ENCODE results near the gene SLC7A6. TPM values are rescaled to one million over a fixed set of nuclear protein-coding genes. Genes with fewer than 3 reads are reported as not detected.
A peak's percentile ranks its signal among the peaks of the same experiment; 100 is the strongest.

Gene SLC7A6
- total and polyA plus RNA-seq, 2 of the 13 experiments (the other 11 are each of a cell fraction or from before 2014, with no cell fraction given): 35.8 to 70.8 TPM

DNA sequence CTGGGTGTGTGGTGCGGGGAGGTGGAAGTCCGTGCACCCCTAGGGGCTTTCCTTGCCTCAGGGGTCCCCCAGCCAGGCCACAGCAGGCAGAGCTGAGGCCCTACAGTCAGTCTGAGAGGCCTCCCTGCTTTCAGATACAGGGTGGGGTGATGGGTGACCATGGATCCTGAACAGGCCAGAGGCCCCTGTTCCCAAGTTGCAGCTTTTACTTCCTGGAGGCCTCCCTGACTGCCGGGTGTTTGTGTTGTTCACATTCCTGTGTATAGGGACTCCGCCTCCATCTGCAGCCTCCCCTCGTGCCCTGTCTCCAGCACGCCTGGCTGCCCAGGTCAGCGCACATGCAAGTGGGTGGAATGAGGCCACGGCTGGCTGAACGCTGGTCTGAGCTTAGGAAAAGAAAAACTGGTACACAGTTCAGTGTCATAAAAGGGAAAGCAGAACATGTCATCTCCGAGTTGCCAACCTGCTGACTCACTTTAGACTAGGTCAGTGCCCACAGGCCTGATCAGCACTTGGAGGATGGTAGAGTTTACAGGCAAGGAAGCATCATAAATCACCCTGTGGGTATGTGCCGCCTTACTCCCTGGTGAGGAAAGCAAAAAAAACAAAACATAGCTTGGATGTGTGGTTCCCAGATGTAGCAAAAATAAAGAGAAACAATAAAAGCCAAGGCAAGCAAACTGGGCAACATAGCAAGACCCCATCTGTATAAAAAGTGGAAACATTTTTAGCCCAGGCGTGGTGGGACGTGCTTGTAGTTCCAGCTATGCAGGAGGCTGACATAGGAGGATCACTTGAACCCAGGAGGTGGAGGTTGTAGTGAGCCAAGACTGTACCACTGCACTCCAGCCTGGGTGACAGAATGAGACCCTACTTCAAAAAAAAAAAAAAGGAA is 6.2 kb upstream of the SLC7A6 start (continued):
- TF ChIP-seq HDAC2 (CRISPR knock-in tag; IDR thresholded peaks at IDR 0.05): peak; percentile 97
- no peak for TF ChIP-seq GZF1 (CRISPR knock-in tag; IDR thresholded peaks at IDR 0.05)
- TF ChIP-seq NR2C2 (CRISPR knock-in tag; IDR thresholded peaks at IDR 0.05; ENCODE audit: borderline replicate concordance): peak; percentile 63; the same call in 1 of the 2 replicates
- no peak; the same call in 1 of the 2 replicates for TF ChIP-seq NAIF1 (CRISPR knock-in tag; IDR thresholded peaks at IDR 0.05; ENCODE audit: borderline replicate concordance)
- no peak for TF ChIP-seq ZNF160 (CRISPR knock-in tag; IDR thresholded peaks at IDR 0.05)
- 0 out of 2 replicates have a peak, but pooled peaks have one; percentile 85 for TF ChIP-seq ZNF839 (CRISPR knock-in tag; IDR thresholded peaks at IDR 0.05; ENCODE audit: borderline replicate concordance)
- TF ChIP-seq SIN3B (IDR thresholded peaks at IDR 0.05; ENCODE audit: low read length): no peak
- TF ChIP-seq, protein P1, sequence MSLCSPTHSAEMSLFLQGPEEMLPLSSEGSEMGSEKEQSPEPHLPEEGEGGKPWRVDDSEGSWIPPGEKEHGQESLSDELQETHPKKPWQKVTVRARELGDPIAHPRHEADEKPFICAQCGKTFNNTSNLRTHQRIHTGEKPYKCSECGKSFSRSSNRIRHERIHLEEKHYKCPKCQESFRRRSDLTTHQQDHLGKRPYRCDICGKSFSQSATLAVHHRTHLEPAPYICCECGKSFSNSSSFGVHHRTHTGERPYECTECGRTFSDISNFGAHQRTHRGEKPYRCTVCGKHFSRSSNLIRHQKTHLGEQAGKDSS (CRISPR knock-in tag; IDR thresholded peaks at IDR 0.05; ENCODE audit: borderline replicate concordance, low read depth): peak; percentile 97
- peak; percentile 95; the same call in 1 of the 2 replicates for TF ChIP-seq ZFP36L1 (CRISPR knock-in tag; IDR thresholded peaks at IDR 0.05)
- TF ChIP-seq MYNN (CRISPR knock-in tag; IDR thresholded peaks at IDR 0.05; ENCODE audit: low read depth): no peak; the same call in 1 of the 2 replicates
- no peak for TF ChIP-seq ZSCAN30 (CRISPR knock-in tag; IDR thresholded peaks at IDR 0.05)
- TF ChIP-seq MAF1 (CRISPR knock-in tag; IDR thresholded peaks at IDR 0.05; ENCODE audit: borderline replicate concordance): no peak
- TF ChIP-seq SRY (CRISPR knock-in tag; IDR thresholded peaks at IDR 0.05): no peak
- no peak for TF ChIP-seq ZNF138 (CRISPR knock-in tag; IDR thresholded peaks at IDR 0.05; ENCODE audit: low read depth)
- TF ChIP-seq TARDBP (CRISPR knock-in tag; IDR thresholded peaks at IDR 0.05): peak; percentile 87
- TF ChIP-seq RFXAP (CRISPR knock-in tag; IDR thresholded peaks at IDR 0.05; ENCODE audit: borderline replicate concordance): peak; percentile 68; the same call in 1 of the 2 replicates
- peak; percentile 97 for TF ChIP-seq ZFX (CRISPR knock-in tag; IDR thresholded peaks at IDR 0.05; ENCODE audit: low read depth)
- TF ChIP-seq ZSCAN21 (CRISPR knock-in tag; IDR thresholded peaks at IDR 0.05; ENCODE audit: borderline replicate concordance): peak; percentile 80; the same call in 1 of the 2 replicates
- TF ChIP-seq HOXA3 (CRISPR knock-in tag; IDR thresholded peaks at IDR 0.05): peak; percentile 78
- peak; percentile 87; the same call in 1 of the 2 replicates for TF ChIP-seq FOXK1 (CRISPR knock-in tag; IDR thresholded peaks at IDR 0.05; ENCODE audit: borderline replicate concordance, low read depth)
- TF ChIP-seq, protein P2, sequence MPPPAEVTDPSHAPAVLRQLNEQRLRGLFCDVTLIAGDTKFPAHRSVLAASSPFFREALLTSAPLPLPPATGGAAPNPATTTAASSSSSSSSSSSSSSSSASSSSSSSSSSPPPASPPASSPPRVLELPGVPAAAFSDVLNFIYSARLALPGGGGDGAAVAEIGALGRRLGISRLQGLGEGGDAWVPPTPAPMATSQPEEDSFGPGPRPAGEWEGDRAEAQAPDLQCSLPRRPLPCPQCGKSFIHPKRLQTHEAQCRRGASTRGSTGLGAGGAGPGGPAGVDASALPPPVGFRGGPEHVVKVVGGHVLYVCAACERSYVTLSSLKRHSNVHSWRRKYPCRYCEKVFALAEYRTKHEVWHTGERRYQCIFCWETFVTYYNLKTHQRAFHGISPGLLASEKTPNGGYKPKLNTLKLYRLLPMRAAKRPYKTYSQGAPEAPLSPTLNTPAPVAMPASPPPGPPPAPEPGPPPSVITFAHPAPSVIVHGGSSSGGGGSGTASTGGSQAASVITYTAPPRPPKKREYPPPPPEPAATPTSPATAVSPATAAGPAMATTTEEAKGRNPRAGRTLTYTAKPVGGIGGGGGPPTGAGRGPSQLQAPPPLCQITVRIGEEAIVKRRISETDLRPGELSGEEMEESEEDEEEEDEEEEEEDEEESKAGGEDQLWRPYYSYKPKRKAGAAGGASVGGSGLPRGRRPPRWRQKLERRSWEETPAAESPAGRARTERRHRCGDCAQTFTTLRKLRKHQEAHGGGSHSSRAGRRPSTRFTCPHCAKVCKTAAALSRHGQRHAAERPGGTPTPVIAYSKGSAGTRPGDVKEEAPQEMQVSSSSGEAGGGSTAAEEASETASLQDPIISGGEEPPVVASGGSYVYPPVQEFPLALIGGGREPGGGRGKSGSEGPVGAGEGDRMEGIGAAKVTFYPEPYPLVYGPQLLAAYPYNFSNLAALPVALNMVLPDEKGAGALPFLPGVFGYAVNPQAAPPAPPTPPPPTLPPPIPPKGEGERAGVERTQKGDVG (CRISPR knock-in tag; IDR thresholded peaks at IDR 0.05; ENCODE audit: borderline replicate concordance): peak; percentile 98
- TF ChIP-seq, protein P3, sequence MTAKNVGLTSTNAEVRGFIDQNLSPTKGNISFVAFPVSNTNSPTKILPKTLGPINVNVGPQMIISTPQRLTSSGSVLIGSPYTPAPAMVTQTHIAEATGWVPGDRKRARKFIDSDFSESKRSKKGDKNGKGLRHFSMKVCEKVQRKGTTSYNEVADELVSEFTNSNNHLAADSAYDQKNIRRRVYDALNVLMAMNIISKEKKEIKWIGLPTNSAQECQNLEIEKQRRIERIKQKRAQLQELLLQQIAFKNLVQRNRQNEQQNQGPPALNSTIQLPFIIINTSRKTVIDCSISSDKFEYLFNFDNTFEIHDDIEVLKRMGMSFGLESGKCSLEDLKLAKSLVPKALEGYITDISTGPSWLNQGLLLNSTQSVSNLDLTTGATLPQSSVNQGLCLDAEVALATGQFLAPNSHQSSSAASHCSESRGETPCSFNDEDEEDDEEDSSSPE (CRISPR knock-in tag; IDR thresholded peaks at IDR 0.05): peak; percentile 74
- TF ChIP-seq XBP1 (CRISPR knock-in tag; IDR thresholded peaks at IDR 0.05): 0 out of 2 replicates have a peak, but pooled peaks have one; percentile 22
- TF ChIP-seq HDAC6 (IDR thresholded peaks at IDR 0.05; ENCODE audit: low read depth, low read length): no peak
- peak; percentile 92; the same call in 1 of the 2 replicates for TF ChIP-seq ZNF224 (CRISPR knock-in tag; IDR thresholded peaks at IDR 0.05)
